GM13977 (cell line): ENCODE measurements around the gene CCDC144A.
"Not testable (repeated sequence)": the region's sequence is repeated elsewhere in the genome, so short reads cannot be mapped to it uniquely, and the experiment has no call there.

Experiments used
- DNase-seq: peaks from one replicate; pipeline ENCODE4 v3.0.0; 2012; ENCODE audit warnings: low spot score
- in situ Hi-C: fragments of 300-500 bp; cut with MboI; formaldehyde crosslinking; loops from one replicate; pipeline ENCODE4 v1.12.0; 2022; ENCODE audit warnings: low sequenced_read_pairs, low pct_unique_long_range_greater_than_20kb, mixed read lengths, inconsistent platforms; ENCODE audit not compliant: unreplicated experiment
- TF ChIP-seq, protein P1 (sequence below): IDR thresholded peaks from 2 replicates; pipeline ENCODE4 v1.5.1; 2012; ENCODE audit warnings: mild to moderate bottlenecking, control low read depth; ENCODE audit not compliant: insufficient read depth; ENCODE audit errors: extremely low read depth, missing control alignments

Gene CCDC144A, protein sequence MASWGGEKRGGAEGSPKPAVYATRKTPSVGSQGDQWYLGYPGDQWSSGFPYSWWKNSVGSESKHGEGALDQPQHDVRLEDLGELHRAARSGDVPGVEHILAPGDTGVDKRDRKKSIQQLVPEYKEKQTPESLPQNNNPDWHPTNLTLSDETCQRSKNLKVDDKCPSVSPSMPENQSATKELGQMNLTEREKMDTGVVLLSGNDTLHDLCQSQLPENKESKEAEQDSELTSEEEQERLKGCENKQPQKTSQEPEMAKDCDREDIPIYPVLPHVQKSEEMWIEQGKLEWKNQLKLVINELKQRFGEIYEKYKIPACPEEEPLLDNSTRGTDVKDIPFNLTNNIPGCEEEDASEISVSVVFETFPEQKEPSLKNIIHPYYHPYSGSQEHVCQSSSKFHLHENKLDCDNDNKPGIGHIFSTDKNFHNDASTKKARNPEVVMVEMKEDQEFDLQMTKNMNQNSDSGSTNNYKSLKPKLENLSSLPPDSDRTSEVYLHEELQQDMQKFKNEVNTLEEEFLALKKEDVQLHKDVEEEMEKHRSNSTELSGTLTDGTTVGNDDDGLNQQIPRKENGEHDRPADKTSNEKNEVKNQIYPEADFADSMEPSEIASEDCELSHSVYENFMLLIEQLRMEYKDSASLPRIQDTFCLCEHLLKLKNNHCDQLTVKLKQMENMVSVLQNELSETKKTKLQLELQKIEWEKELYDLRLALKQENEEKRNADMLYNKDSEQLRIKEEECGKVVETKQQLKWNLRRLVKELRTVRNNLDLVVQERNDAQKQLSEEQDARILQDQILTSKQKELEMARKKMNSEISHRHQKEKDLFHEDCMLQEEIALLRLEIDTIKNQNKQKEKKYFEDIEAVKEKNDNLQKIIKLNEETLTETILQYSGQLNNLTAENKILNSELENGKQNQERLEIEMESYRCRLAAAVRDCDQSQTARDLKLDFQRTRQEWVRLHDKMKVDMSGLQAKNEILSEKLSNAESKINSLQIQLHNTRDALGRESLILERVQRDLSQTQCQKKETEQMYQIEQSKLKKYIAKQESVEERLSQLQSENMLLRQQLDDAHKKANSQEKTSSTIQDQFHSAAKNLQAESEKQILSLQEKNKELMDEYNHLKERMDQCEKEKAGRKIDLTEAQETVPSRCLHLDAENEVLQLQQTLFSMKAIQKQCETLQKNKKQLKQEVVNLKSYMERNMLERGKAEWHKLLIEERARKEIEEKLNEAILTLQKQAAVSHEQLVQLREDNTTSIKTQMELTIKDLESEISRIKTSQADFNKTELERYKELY (N-terminal part only)

DNA sequence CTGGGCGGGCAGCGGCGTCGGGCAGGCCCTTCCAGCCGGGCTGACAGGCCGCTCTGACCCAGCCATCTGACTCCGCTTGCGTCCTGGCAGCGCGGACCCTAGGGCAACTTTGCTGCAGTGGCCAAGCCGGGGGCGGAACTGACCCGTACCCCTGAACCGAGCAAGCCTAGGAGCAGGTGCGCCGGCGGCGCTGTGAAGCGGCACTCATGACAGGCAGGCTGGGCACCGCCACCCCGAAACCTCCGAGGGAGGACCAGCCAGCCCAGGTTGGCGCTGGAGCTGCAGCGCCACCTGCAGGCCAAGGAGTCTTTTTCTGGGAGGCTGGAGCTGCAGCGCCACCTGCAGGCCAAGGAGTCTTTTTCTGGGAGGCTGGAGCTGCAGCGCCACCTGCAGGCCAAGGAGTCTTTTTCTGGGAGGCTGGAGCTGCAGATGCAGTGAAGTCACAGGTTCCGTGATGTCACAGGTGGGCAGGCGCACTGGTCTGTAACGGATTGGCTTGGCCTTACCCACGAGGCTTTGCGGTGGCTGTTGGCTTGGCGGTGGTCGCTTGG lies at the start of gene CCDC144A:
Gene CCDC144A (plus strand): TSS at position 511 of the 551 bp plus-strand sequence. CDS start 160 bp downstream, outside the sequence.
- TF ChIP-seq, protein P1, sequence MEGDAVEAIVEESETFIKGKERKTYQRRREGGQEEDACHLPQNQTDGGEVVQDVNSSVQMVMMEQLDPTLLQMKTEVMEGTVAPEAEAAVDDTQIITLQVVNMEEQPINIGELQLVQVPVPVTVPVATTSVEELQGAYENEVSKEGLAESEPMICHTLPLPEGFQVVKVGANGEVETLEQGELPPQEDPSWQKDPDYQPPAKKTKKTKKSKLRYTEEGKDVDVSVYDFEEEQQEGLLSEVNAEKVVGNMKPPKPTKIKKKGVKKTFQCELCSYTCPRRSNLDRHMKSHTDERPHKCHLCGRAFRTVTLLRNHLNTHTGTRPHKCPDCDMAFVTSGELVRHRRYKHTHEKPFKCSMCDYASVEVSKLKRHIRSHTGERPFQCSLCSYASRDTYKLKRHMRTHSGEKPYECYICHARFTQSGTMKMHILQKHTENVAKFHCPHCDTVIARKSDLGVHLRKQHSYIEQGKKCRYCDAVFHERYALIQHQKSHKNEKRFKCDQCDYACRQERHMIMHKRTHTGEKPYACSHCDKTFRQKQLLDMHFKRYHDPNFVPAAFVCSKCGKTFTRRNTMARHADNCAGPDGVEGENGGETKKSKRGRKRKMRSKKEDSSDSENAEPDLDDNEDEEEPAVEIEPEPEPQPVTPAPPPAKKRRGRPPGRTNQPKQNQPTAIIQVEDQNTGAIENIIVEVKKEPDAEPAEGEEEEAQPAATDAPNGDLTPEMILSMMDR = peak; percentile 61
- in situ Hi-C loops = not testable (repeated sequence)
- peak; percentile 38 for DNase-seq

DNA sequence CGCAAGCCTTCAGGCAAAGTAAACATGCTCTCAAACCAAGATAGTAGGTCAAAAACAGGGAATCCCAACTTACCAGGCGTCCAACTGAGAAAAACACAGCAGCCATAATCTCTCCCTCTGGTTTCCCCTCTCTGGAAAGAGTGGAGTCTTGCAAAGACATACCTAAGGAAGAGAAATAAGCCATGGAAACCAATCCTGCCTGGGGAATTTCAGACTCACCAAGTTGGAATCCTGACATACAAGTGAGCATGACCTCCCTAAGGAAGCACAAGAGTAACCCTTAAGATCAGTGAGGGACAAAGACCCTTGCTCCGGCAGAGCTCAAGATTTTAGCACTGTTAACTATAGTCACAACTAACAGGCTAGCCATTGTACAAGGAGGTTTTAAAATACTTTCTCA lies 40.5 kb upstream of the CCDC144A start:
- TF ChIP-seq, protein P1 = no peak
- in situ Hi-C loops = no loop called here
- DNase-seq = no peak

DNA sequence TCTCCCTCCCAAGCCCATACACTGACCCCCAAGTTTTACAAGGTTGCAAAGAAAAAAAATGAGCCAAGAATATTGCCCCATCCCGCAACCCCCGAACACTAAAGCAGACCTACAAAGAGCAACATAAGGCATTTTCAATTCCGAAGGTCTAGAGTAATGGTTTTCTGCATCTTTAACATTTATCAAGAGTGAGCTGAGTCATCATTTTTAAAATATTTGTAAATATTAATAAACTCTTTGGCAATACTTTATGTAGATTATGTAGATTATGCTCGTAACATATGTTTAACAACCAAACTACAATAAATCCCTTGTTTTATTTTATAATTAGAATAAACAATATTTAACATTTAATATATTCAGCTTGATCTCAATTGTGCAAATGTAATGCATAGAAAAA lies 37.8 kb upstream of the CCDC144A start:
- TF ChIP-seq, protein P1 = no peak
- in situ Hi-C loops = no loop called here
- no peak for DNase-seq

DNA sequence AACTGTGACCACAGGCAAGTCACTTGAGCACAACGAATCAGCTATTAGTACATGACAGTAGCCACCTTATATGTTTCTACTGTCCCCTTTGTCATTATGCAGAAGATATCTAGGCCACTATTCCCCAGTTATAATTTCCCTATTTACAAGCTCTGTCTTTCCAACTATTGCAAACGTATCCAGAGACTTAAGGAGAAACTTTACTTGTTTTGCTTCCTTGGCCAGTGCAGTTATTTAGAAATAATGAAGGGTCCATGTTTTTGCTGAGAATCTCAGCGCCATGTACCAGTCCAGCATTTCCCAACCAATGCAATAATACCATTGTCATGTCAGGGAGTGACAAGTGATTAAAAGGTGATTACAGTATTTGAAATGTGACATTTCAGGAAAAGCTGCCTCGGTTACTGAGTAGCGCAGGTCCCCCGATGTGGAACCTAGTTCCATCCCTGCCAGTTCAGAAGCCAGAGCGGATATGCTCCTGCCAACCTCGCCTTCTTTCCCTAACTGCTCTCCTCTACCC lies 37.1 kb upstream of the CCDC144A start:
- TF ChIP-seq, protein P1 = no peak
- peak; percentile 31 for DNase-seq
- in situ Hi-C loops = no loop called here

DNA sequence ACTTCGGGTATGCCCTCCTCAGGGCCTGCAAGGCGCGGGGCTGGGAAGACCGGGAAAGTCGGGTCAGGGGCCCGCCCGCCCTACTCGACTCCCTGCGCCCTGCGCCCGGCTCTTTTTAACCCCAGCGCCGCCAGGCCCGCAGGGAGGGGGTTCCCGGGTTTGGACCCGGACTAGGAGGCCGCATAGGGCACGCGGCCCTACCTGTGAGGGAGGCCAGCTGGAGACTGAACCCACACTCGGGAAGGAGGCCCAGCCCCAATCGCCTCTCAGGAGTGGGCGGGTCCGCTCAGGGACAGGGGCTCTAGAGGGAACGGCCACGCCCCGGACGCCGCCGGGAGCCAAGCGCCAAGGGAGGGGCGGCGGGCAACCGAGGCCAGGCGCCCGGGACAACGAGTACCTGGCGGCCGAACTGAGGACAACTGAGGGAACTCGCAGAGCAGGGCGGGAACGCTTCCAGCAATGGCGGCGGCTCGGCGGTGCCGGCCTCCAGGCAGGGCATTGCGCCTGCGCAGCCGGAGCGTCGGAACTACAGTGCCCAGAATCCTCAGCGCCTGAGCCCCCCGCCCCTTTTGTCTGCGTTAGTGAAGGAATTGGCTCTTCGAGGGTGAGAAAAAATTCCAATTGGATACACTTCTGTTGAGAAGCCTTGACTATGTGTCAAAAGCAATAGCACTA lies 36.5 kb upstream of the CCDC144A start, which contains the start of gene ZNF624:
Gene ZNF624 (minus strand): TSS at position 484 of the 675 bp plus-strand sequence.
- TF ChIP-seq, protein P1 = no peak
- DNase-seq = peak; percentile 95
- in situ Hi-C loops = no loop called here
